Body of pancreas (tissue), 4 donors: ENCODE results near the gene PCSK5. TPM values are rescaled to one million over a fixed set of nuclear protein-coding genes. Genes with fewer than 3 reads are reported as not detected.

ENCODE experiments used
- ATAC-seq: fragments of 150-250 bp; one replicate; pipeline ENCODE4 v1.9.1; 2016
- DNase-seq, 4 donors: peaks; one replicate each; pipeline ENCODE4 v3.0.0-alpha.2; 2019
- H3K27ac ChIP-seq, 4 donors: fragments of 200-600 bp; sonication (generic); 1 replicate in 3 of 4; 2 replicates in 1 of 4; pipeline versions ENCODE4 v1.5.1 to v1.6.1; 2016 to 2019; ENCODE audit warnings: mild to moderate bottlenecking in 1 of 4, mixed read lengths in 1 of 4, moderate library complexity in 1 of 4
- H3K27me3 ChIP-seq, 2 donors: fragments of 200-600 bp; sonication (generic); one replicate each; pipeline ENCODE4 v1.6.0; 2016; ENCODE audit warnings: mild to moderate bottlenecking in 1 of 2
- H3K36me3 ChIP-seq, 2 donors: fragments of 200-600 bp; sonication (generic); replicated peaks in 1 of 2; 2 replicates each; pipeline ENCODE4 v1.5.1; 2016; ENCODE audit warnings: low read depth in 2 of 2; ENCODE audit not compliant: insufficient read depth in 1 of 2
- H3K4me1 ChIP-seq: fragments of 200-600 bp; sonication (generic); one replicate; pipeline ENCODE4 v1.6.0; 2016
- H3K4me3 ChIP-seq, 2 donors: fragments of 200-600 bp; sonication (generic); 1 replicate in 1 of 2; 2 replicates in 1 of 2; pipeline ENCODE4 v1.5.1; 2016 to 2019
- H3K9me3 ChIP-seq, 3 donors: fragments of 200-600 bp; sonication (generic); 1 replicate in 2 of 3; 2 replicates in 1 of 3; pipeline ENCODE4 v1.5.1; 2016
- CTCF ChIP-seq, 7 experiments: fragments of 450-650 bp in 4 of 7; fragments of 200-600 bp in 3 of 7; sonication (generic) in 3 of 7; IDR thresholded peaks; one replicate each; pipeline ENCODE4 v1.5.1; 2016 to 2019; ENCODE audit warnings: antibody characterized with exemption in 7 of 7
- POLR2A ChIP-seq, 3 donors: fragments of 450-650 bp; IDR thresholded peaks; one replicate each; pipeline ENCODE4 v1.6.1; 2016; ENCODE audit warnings: antibody characterized with exemption in 3 of 3, mild to moderate bottlenecking in 2 of 3
- WGBS, 2 donors: methylation state at CpG; one replicate each; pipeline ENCODE4 v1.1.5; 2017; 5-methylcytosine and 5-hydroxymethylcytosine counted together
- intact Hi-C: fragments of 100-400 bp; cut with DNase I; formaldehyde crosslinking; loops from one replicate; pipeline ENCODE4 v1.15.1; 2023
- total RNA-seq, 2 donors: library from RNA; depleted of rRNA; stranded (reverse); fragments of >200 nt; gene quantifications; one replicate each; pipeline ENCODE4 v1.1.0, GENCODE V29; 2016

Gene PCSK5
- total RNA-seq, 2 donors from 2014 or later: 11.2 to 12.2 TPM

- Histone ChIP-seq H3K9me3 (no peaks in the 10 kb centered on the region), H3K27me3 (no peaks in the 10 kb centered on the region), H3K36me3 (no peaks in the 10 kb centered on the region), H3K27ac (peak within 1 kb of the TSS; percentile 94 to 98 (median 97)), H3K4me3 (peak within 1 kb of the TSS; percentile 55 to 74), H3K4me1 (peaks cover 24% of the 10 kb centered on the region)
- 0 to 1% methylated on average over 19 to 81 of the region's 81 CpGs for WGBS, 2 donors
- intact Hi-C loops: no loop called here
- TF ChIP-seq CTCF (IDR thresholded peaks at IDR 0.05) (peak in 6 of 7 experiments; percentile 29 to 71 (median 62)), POLR2A (IDR thresholded peaks at IDR 0.05) (peak; percentile 89 to 93 (median 92))
- peak; percentile 91 to 94 (median 94) for DNase-seq
- ATAC-seq: peak; percentile 95
Measured at GRCh38 chr9:76394195-76394959, 503.9 kb downstream of the PCSK5 start, which contains the start of gene RFK. Gene RFK (minus strand): TSS chr9:76394426. CDS start chr9:76394171, 255 bp downstream.

DNA sequence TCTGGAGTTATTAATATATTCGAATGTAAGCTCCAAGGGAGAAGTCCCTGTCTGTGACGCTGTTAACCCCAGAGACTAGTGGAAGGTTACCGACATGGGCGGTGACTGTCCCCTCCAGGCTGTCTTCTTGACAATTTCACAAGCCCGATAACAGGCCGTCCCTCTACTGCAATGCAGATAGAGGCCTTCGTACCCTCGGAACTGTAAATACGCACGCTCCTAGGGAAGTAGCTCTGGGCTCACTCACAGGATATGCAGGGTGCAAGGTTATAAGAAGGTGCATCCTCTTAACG, 504.4 kb downstream of the PCSK5 start:
- Histone ChIP-seq H3K36me3 (no peaks in the 10 kb centered on the region), H3K4me1 (peaks cover 24% of the 10 kb centered on the region), H3K9me3 (no peaks in the 10 kb centered on the region), H3K27ac (peak overlapping the region; percentile 94 to 98 (median 97)), H3K4me3 (peak overlapping the region; percentile 55 to 57), H3K27me3 (no peaks in the 10 kb centered on the region)
- ATAC-seq (peak; percentile 25), DNase-seq (peak in 3 of 4 donors; percentile 44 to 66 (median 57))
- WGBS, 2 donors: 1 to 2% methylated on average over 11 of the region's 11 CpGs
- no peak for TF ChIP-seq POLR2A (IDR thresholded peaks at IDR 0.05)
- TF ChIP-seq CTCF (IDR thresholded peaks at IDR 0.05): no peak
- intact Hi-C loops: no loop called here

DNA sequence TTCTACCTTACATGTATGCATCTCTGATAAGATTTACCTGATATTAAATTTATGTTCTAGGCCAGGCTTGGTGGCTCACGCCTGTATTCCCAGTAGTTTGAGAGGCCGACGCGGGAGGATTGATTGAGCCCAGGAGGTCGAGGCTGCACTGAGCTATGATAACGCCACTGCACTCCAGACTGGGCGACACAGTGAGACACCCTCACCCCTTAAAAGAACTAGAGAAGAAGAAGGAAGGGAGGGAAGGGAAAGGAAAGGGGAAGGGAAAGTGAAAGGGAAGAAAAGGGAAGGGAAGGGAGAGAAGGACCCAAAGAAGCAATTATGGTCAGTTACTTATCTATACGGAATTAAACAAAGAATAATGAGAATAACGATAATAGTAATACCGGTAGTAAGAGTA, 504.9 kb downstream of the PCSK5 start:
- Histone ChIP-seq H3K27me3 (no peaks in the 10 kb centered on the region), H3K27ac (peak overlapping the region in 3 of 4 donors; percentile 97 to 98 (median 97)), H3K4me1 (peaks cover 23% of the 10 kb centered on the region), H3K4me3 (no peak overlapping the region), H3K9me3 (no peaks in the 10 kb centered on the region), H3K36me3 (no peaks in the 10 kb centered on the region)
- DNase-seq (no peak), ATAC-seq (no peak)
- WGBS, 2 donors: 52 to 74% methylated on average over 10 of the region's 10 CpGs
- intact Hi-C loops: no loop called here
- TF ChIP-seq CTCF (IDR thresholded peaks at IDR 0.05): no peak
- no peak for TF ChIP-seq POLR2A (IDR thresholded peaks at IDR 0.05)

GRCh38 chr9:76396144-76396543, 505.7 kb downstream of the PCSK5 start:
- WGBS, 2 donors: 85% methylated on average over 6 of the region's 6 CpGs
- TF ChIP-seq POLR2A (IDR thresholded peaks at IDR 0.05) (no peak), CTCF (IDR thresholded peaks at IDR 0.05) (no peak)
- ATAC-seq (no peak), DNase-seq (no peak)
- intact Hi-C loops: no loop called here
- Histone ChIP-seq H3K9me3 (no peaks in the 10 kb centered on the region), H3K27ac (no peak overlapping the region), H3K27me3 (no peaks in the 10 kb centered on the region), H3K4me3 (no peak overlapping the region), H3K4me1 (peaks cover 15% of the 10 kb centered on the region), H3K36me3 (no peaks in the 10 kb centered on the region)

DNA sequence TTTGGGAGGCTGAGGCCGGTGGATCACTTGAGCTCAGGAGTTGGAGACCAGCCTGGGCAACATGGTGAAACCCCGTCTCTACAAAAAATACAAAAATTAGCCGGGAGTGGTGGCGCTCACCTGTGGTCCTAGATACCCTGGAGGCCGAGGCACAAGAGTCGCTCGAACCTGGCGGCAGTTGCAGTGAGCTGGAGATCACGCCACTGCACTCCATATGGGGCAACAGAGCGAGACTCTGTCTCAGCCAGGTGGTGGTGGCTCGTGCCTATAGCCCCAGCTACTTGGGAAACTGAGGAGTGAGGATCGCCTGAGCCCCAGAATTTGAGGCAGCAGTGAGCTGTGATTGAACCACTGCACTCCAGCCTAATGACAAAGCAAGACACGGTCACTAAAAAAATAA, 506.1 kb downstream of the PCSK5 start:
- Histone ChIP-seq H3K27me3 (no peaks in the 10 kb centered on the region), H3K36me3 (no peaks in the 10 kb centered on the region), H3K27ac (no peak overlapping the region), H3K4me1 (peaks cover 12% of the 10 kb centered on the region), H3K4me3 (no peak overlapping the region), H3K9me3 (no peaks in the 10 kb centered on the region)
- no peak for DNase-seq
- intact Hi-C loops: no loop called here
- WGBS, 2 donors: 91 to 92% methylated on average over 13 of the region's 13 CpGs
- TF ChIP-seq POLR2A (IDR thresholded peaks at IDR 0.05) (no peak), CTCF (IDR thresholded peaks at IDR 0.05) (no peak)
- ATAC-seq: no peak
